GM04503 (cell line): ENCODE results near the gene SOAT1.
"Not testable (repeated sequence)": the region's sequence is repeated elsewhere in the genome, so short reads cannot be mapped to it uniquely, and the experiment has no call there.

Experiments
- DNase-seq: peaks from one replicate; pipeline ENCODE4 v3.0.0-alpha.2; 2012; ENCODE audit warnings: low read depth

SOAT1 gene

DNA sequence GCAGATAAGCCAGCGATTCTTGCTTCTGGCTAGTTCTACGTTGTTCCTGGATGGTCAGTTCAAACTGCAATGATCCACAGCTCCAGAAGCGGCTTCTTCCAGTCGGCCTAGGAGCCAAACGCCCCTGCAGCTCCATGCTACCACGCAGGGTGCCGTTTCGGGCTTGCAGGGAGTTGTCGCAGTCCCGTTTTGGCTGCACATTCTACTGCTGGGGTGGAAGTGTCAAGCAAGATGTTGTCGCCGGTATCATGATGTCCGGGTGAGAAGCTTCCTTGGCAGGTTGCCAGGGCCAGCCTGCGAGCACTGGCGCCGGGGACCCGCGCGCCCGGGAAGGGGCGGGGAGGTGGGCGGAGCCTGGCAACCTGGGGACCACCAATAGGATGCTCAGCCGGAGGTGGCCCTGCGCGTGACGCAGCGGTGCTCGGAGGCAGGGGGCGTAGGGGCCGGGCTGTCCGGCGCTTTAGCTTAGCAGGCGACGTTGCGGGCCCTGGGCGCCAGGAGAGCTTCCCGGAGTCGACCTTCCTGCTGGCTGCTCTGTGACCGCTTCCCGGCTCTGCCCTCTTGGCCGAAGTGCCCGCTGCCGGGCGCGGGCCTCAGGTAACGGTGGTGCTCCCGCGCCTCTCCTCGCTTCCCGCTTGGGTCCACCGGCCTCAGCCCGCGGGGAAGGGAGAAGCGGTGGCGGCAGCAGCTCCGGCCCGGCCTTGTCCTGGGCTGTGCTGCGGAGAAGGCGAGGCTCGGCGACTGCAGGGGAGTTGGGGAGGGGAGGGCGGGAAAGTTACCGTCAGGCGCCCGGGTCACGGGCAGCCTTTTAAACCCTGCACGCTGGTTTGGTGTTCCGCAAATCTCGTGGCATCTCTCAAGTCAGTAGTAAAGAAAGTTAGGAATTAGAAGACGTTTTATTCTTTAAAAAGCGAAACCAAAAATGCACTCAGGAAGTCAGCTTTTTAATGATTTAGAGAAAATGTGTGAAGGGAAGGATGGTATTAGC lies at the start of gene SOAT1:
Gene SOAT1, plus strand, starts transcription at position 458 of the 988 bp plus-strand sequence. CDS start 8,888 bp downstream, outside the sequence.
- DNase-seq = peak; percentile 37

GRCh38 chr1:179245426-179245825 lies 48.2 kb upstream of the SOAT1 start:
- not testable (repeated sequence) for DNase-seq

- no peak for DNase-seq
Observed at GRCh38 chr1:179247923-179248322, 45.7 kb upstream of the SOAT1 start.

DNA sequence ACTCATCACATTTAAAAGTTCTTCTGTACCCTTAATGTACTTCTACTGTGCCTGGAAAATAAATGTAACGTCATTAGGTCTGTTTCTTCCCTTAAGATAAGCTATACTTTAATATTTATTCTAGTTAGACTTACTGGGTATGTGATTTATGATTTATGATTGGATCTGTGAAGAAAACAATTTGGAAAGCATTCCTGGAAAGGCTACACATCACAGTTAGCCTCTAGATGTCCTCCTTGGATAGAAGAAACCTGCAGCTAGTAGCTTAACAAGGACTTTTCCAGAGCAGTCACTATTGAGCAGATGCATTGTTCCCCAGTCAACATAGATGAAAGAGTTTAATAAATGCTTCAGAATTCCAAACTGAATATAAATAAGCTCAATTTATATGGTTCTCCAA lies 41.9 kb upstream of the SOAT1 start:
- DNase-seq = peak; percentile 10

GRCh38 chr1:179252606-179253005 lies 41.0 kb upstream of the SOAT1 start:
- no peak for DNase-seq

DNA sequence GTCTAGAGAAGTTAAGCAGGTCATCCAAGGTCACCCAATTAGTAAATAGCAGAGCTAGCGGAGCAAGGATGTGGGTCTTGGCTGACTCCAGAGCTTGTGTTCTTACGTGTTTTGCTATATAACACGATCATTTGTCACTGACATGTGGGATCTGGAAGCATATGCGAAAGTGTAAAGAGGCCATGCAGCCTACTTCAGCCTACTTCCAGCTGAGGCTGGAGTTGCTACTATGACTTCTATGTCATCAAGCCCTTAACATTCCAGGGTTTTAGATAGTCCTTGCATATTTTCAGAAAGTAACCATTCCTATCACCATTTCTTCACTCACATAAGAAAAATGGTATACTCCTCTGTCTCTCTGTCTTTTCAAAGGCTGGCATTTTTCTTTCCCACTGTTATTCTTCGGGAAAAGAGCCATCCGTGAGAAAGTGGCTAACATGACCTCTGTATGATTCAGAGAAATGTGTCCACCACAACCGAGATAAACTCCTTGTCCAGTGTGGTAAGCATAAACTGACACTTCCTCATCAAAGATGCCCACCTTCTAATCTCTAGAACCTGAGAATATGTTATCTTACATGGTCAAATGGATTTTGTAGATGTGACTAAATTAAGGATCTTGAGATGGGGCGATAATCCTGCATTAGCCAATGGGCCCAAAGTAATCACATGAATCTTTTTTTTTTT lies 40.2 kb upstream of the SOAT1 start:
- DNase-seq = no peak

DNA sequence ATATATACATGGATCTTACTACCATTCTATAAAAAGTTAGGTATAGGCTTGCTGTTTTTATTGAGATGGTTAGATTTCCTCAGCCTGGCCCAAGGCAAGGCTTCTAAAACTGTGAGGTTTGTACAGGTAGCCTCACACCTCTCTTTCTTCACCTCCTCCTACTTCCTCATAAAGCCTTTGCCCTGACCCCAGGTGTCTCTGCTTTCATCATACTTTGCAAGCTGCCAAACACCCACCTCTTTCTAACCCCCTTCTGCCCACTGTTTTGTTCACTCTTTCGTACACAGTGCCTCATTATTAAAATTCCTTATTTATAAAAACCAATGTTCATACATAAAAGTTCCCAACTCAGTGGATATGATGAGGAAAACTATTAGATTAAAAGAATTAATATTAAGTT lies 31.4 kb upstream of the SOAT1 start:
- DNase-seq = no peak

- DNase-seq = no peak
Observed at GRCh38 chr1:179263121-179263520, 30.5 kb upstream of the SOAT1 start.

GRCh38 chr1:179264507-179264906 lies 29.1 kb upstream of the SOAT1 start:
- no peak for DNase-seq

GRCh38 chr1:179269071-179269470 lies 24.5 kb upstream of the SOAT1 start:
- no peak for DNase-seq

GRCh38 chr1:179274424-179274823 lies 19.2 kb upstream of the SOAT1 start:
- not testable (repeated sequence) for DNase-seq

DNA sequence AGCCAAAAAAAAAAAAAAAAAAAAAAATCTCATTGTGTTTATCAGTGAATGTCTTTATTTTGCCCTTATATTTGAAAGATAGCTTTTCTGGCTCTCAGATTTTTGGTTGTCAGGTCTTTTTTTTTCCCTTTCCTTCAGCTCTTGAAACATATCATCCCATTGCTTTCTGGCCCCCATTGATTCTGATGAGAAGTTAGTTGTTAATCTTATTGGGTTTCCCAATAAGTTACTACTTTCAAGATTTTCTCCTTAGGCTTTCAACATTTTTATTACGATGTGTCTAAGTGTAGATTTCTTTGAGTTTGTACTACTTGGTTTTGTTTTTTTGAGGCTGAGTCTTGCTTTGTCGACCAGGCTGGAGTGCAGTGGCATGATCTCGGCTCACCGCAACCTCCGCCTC lies 14.7 kb upstream of the SOAT1 start:
- no peak for DNase-seq

DNA sequence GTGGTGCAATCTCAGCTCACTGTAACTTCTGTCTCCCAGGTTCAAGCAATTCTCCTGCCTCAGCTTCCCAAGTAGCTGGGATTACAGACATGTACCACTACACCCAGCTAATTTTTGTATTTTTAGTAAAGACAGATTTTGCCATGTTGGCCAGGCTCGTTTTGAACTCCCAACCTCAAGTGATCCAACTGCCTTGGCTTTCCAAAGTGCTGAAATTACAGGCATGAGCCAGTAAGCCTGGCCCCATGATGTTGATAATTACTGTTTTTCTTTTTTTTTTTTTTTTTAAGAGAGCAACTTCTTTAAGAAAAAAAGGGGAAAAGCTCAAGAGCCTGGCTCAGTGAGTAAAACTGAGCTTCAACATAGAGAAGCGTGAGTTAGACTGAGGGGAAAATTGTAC lies 9.6 kb upstream of the SOAT1 start:
- DNase-seq = no peak

- DNase-seq = no peak
Observed at GRCh38 chr1:179287946-179288345, 5.7 kb upstream of the SOAT1 start.

GRCh38 chr1:179288977-179289376 lies 4.6 kb upstream of the SOAT1 start:
- no peak for DNase-seq

- no peak for DNase-seq
Observed at GRCh38 chr1:179295164-179295755, 1.7 kb downstream of the SOAT1 start.

DNA sequence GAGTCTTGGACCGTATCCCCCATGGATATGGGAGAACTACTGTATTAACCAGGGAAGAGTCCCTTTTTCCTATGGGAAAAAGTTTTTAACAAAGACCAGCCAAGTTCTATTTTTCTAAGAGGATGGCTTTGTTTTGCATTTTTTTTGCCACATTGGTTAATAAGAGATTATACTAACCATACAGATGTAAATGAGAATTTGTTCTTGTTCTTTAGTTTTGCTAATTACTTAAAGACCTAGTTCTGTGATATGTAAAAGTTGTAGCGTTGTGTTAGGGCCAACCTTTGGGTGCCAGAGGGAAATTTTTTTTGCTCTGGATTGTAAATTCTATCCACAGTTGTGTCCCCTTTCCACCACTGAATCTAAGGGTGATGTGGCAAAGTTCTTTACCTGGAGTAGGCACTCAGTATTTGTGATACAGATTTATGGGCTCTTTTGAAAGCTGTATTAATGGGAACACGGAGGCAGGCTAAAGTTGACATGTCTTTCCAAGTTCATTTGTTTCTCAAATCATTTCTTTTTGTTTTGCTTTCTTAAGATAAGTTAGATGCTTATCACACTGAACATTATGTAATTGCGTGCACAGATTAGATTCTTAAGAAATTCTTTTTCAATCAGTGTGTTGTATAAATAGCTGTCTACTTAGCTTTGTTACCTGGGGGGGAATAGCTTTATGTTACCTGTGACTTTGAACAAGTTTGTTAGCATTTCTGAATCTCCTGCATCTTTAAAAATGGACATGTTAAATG lies 2.9 kb downstream of the SOAT1 start:
- DNase-seq = no peak

GRCh38 chr1:179297105-179297378 lies 3.4 kb downstream of the SOAT1 start:
- DNase-seq = no peak

- no peak for DNase-seq
Observed at GRCh38 chr1:179298952-179299351, 5.4 kb downstream of the SOAT1 start.

GRCh38 chr1:179300112-179300511 lies 6.5 kb downstream of the SOAT1 start:
- no peak for DNase-seq

GRCh38 chr1:179302070-179302469 lies 8.5 kb downstream of the SOAT1 start:
- no peak for DNase-seq

DNA sequence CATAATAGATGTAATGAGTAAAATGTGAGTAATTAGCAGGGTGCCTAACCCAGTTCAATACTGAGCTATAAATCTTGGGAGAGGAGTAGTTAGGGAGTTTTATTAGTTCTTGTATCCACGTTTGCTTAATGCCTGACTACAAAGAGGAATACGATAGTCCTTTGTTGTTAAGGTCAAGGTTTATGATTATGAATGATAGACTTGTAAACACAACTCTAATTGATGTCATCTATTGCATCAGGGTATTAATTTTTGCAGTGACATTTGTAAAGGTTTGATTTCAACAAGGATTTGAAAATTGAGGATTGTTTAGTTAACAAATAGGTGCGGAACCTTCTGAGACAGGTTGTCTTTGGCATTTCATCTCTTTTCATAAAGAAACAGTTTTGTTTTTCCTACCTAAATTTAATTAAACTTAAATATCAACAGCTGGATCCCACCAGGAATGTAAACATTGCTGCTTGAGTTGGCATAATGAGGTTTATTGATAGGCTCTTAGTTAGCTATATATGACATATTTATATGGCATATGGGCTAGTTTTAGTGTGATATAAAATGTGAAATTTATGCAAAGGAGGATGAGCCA lies 9.7 kb downstream of the SOAT1 start:
- DNase-seq = no peak
